A549 (cell line): ENCODE measurements around the gene SF1. TPM values are rescaled to one million over a fixed set of nuclear protein-coding genes. Genes with fewer than 3 reads are reported as not detected.

Experiments
- ATAC-seq, 2 experiments: fragments of 200-7000 bp in 1 of 2; fragments of >200 bp in 1 of 2; cut with Nextera tagmentation in 1 of 2; cut with Tn5 transposase in 1 of 2; 3 replicates each; pipeline versions ENCODE4 v1.8.0 to v1.9.1; 2018 to 2020; ENCODE audit warnings: mild to moderate bottlenecking in 1 of 2, moderate library complexity in 1 of 2
- CTCF ChIA-PET: fragments of 300-600 bp; sonication (Branson Sonifier 250); formaldehyde crosslinking; extraction: SDS; loops from one replicate; lab custom pipeline; 2021; ENCODE audit warnings: antibody characterized with exemption, inconsistent platforms; lab: Yijun Ruan, JAX
- POLR2A ChIA-PET: fragments of 350-600 bp; formaldehyde crosslinking; extraction: SDS; loops from one replicate; lab custom pipeline; 2021; ENCODE audit warnings: antibody characterized with exemption, inconsistent platforms; lab: Yijun Ruan, JAX
- DNase-seq, 2 experiments: peaks; one replicate each; pipeline versions ENCODE4 v3.0.0 to v3.0.0-alpha.2; 2011 to 2016; ENCODE audit warnings: low read depth in 1 of 2, low spot score in 1 of 2
- FAIRE-seq: peaks from 2 replicates; lab custom pipeline; 2011; peaks lifted over from hg19 to GRCh38; lab: Jason Lieb, UNC
- H3K27ac ChIP-seq, 2 experiments: fragments of >200 bp; sonication (Bioruptor Twin); formaldehyde crosslinking; 3 replicates each; pipeline ENCODE4 v1.5.1; 2016 to 2017
- H3K4me1 ChIP-seq: fragments of >200 bp; sonication (Bioruptor Twin); formaldehyde crosslinking; 3 replicates; pipeline ENCODE4 v1.6.1; 2016
- H3K4me2 ChIP-seq: fragments of >200 bp; sonication (Bioruptor Twin); formaldehyde crosslinking; 3 replicates; pipeline ENCODE4 v1.6.1; 2016
- H3K4me3 ChIP-seq: fragments of >200 bp; sonication (Bioruptor Twin); formaldehyde crosslinking; 3 replicates; pipeline ENCODE4 v1.5.1; 2016
- H3K9me3 ChIP-seq: fragments of >200 bp; sonication (Bioruptor Twin); formaldehyde crosslinking; 3 replicates; pipeline ENCODE4 v1.6.1; 2016
- CBX8 ChIP-seq: fragments of 200-600 bp; sonication (generic); IDR thresholded peaks from 2 replicates; pipeline ENCODE4 v1.6.1; 2016
- CHD4 ChIP-seq: fragments of 200-600 bp; sonication (generic); IDR thresholded peaks from 2 replicates; pipeline ENCODE4 v1.6.1; 2016; ENCODE audit warnings: antibody characterized with exemption, mild to moderate bottlenecking, borderline replicate concordance
- EHF ChIP-seq: fragments of 250-450 bp; sonication (Bioruptor Pico); IDR thresholded peaks from 2 replicates; pipeline ENCODE4 v1.5.0; 2020; ENCODE audit warnings: mild to moderate bottlenecking
- EHMT2 ChIP-seq: fragments of 200-600 bp; sonication (generic); IDR thresholded peaks from 2 replicates; pipeline ENCODE4 v1.6.1; 2016; ENCODE audit warnings: antibody characterized with exemption, low read depth, mild to moderate bottlenecking, moderate library complexity
- ELK1 ChIP-seq: fragments of 150-350 bp; IDR thresholded peaks from 2 replicates; pipeline ENCODE4 v1.6.1; 2014; ENCODE audit warnings: low read depth, mild to moderate bottlenecking, low read length
- FOSL2 ChIP-seq, 2 experiments: fragments of 450-650 bp in 1 of 2; fragments of >200 bp in 1 of 2; sonication (Bioruptor Twin) in 1 of 2; formaldehyde crosslinking; IDR thresholded peaks; 2 replicates each; pipeline versions ENCODE4 v1.5.0 to v1.6.1; 2016 to 2020; ENCODE audit warnings: mild to moderate bottlenecking in 1 of 2, moderate library complexity in 1 of 2
- HDAC2 ChIP-seq: fragments of 200-600 bp; sonication (generic); IDR thresholded peaks from 2 replicates; pipeline ENCODE4 v1.6.1; 2016
- HES2 ChIP-seq: fragments of >200 bp; sonication (Bioruptor Twin); formaldehyde crosslinking; IDR thresholded peaks from 2 replicates; pipeline ENCODE4 v1.6.1; 2016
- HOXB13 ChIP-seq: fragments of 250-450 bp; sonication (Bioruptor Pico); IDR thresholded peaks from 2 replicates; pipeline ENCODE4 v1.5.0; 2020; ENCODE audit warnings: low read depth, mild to moderate bottlenecking, moderate library complexity
- HOXB5 ChIP-seq: fragments of 250-450 bp; sonication (Bioruptor Pico); IDR thresholded peaks from 2 replicates; pipeline ENCODE4 v1.5.0; 2020; ENCODE audit warnings: mild to moderate bottlenecking, moderate library complexity
- JUNB ChIP-seq: fragments of >200 bp; sonication (Bioruptor Twin); formaldehyde crosslinking; IDR thresholded peaks from 2 replicates; pipeline ENCODE4 v1.6.1; 2016
- KDM1A ChIP-seq: fragments of 200-600 bp; sonication (generic); IDR thresholded peaks from 2 replicates; pipeline ENCODE4 v1.6.1; 2016; ENCODE audit warnings: low read depth, mild to moderate bottlenecking
- MAX ChIP-seq: IDR thresholded peaks from 2 replicates; pipeline ENCODE4 v1.6.1; 2012
- NPAS2 ChIP-seq: fragments of 250-450 bp; sonication (Bioruptor Pico); IDR thresholded peaks from 2 replicates; pipeline ENCODE4 v1.8.0; 2022; ENCODE audit warnings: mild to moderate bottlenecking, moderate library complexity, borderline replicate concordance
- NR3C1 ChIP-seq: fragments of >200 bp; sonication (Bioruptor Twin); formaldehyde crosslinking; IDR thresholded peaks from 3 replicates; pipeline ENCODE4 v1.6.1; 2017
- RARB ChIP-seq: fragments of 250-450 bp; sonication (Bioruptor Pico); IDR thresholded peaks from 2 replicates; pipeline ENCODE4 v1.8.0; 2021; ENCODE audit warnings: mild to moderate bottlenecking, moderate library complexity
- RCOR1 ChIP-seq: fragments of 150-350 bp; IDR thresholded peaks from 2 replicates; pipeline ENCODE4 v1.6.1; 2014; ENCODE audit warnings: antibody characterized with exemption, low read length, low read depth
- REST ChIP-seq: fragments of 200-600 bp; sonication (generic); IDR thresholded peaks from 2 replicates; pipeline ENCODE4 v1.6.1; 2016; ENCODE audit warnings: antibody characterized with exemption, mild to moderate bottlenecking, moderate library complexity
- ZC3H11A ChIP-seq: fragments of 450-650 bp; IDR thresholded peaks from 2 replicates; pipeline ENCODE4 v1.6.1; 2014; ENCODE audit warnings: antibody characterized with exemption, mild to moderate bottlenecking
- ZNF302 ChIP-seq: fragments of 250-450 bp; sonication (Bioruptor Pico); IDR thresholded peaks from 2 replicates; pipeline ENCODE4 v1.9.0; 2021; ENCODE audit warnings: inconsistent platforms, mild to moderate bottlenecking, moderate library complexity
- WGBS: methylation state at CpG from one replicate; pipeline ENCODE4 v1.1.6; 2017; ENCODE audit errors: missing lambda C conversion rate; 5-methylcytosine and 5-hydroxymethylcytosine counted together
- polyA plus RNA-seq, 4 experiments: library from polyadenylated mRNA; depleted of rRNA in 3 of 4; stranded (reverse); fragments of >200 nt; fragmentation: RNase III in 1 of 4; extraction: RNeasy Plus Mini Kit Qiagen cat#74134 plus additional on column Dnase treatment in 1 of 4; gene quantifications; 2 replicates in 3 of 4; 3 replicates in 1 of 4; pipeline ENCODE4 v1.2.3, GENCODE V29; 2011 to 2017

Gene SF1
- polyA plus RNA-seq, 2 of the 4 experiments (the other 2 are of a cell fraction) = 104 to 310 TPM

- WGBS = 87% methylated on average over 24 of the region's 24 CpGs
Observed at GRCh38 chr11:64741375-64742086, 36.8 kb downstream of the SF1 start.

GRCh38 chr11:64739871-64740270, 38.5 kb downstream of the SF1 start:
- ATAC-seq (no peak), FAIRE-seq (no peak), DNase-seq (no peak)
- POLR2A ChIA-PET = no interaction called here
- no peak for TF ChIP-seq EHMT2
- Histone ChIP-seq H3K4me3 (no peak overlapping the region), H3K9me3 (no peaks in the 10 kb centered on the region), H3K27ac (no peak overlapping the region), H3K4me1 (peaks cover 19% of the 10 kb centered on the region), H3K4me2 (no peak overlapping the region)
- 82% methylated on average over 12 of the region's 12 CpGs for WGBS
- CTCF ChIA-PET = interaction anchor here (0.6 to 7.2 kb wide), 5 partner anchors 9 to 291 kb away, joined by 5 to 104 read pairs (median 57); partner anchors contain the start of gene PYGM

More at GRCh38 chr11:64741375-64742086, 36.8 kb downstream of the SF1 start:
- ATAC-seq (no peak), DNase-seq (no peak), FAIRE-seq (no peak)
- no peak overlapping the region for H3K4me2 ChIP-seq
- H3K4me3 ChIP-seq = no peak overlapping the region
- CTCF ChIA-PET = interaction anchor here (0.7 to 7.2 kb wide), 14 partner anchors 11 to 377 kb away, joined by 3 to 104 read pairs (median 6); partner anchors contain the start of genes MAP4K2, PYGM and ZNHIT2
- no peaks in the 10 kb centered on the region for H3K9me3 ChIP-seq
- no peak overlapping the region for H3K27ac ChIP-seq
- peaks cover 28% of the 10 kb centered on the region for H3K4me1 ChIP-seq
- TF ChIP-seq HOXB5 (CRISPR knock-in tag) (no peak), FOSL2 (IDR thresholded peaks at IDR 0.05) (no peak), FOSL2 (CRISPR knock-in tag; IDR thresholded peaks at IDR 0.05) (no peak), MAX (no peak), KDM1A (no peak), EHF (CRISPR knock-in tag) (no peak), HES2 (no peak), ZC3H11A (no peak), HDAC2 (no peak), RARB (CRISPR knock-in tag) (no peak), ZNF302 (no peak), HOXB13 (CRISPR knock-in tag) (no peak), CHD4 (no peak), RCOR1 (no peak)
- POLR2A ChIA-PET = no interaction called here

- TF ChIP-seq NR3C1 (no peak), NPAS2 (CRISPR knock-in tag) (no peak), CBX8 (no peak), ELK1 (no peak), JUNB (no peak), REST (no peak)
- H3K4me3 ChIP-seq = no peak overlapping the region
- ATAC-seq = no peak
- no peak overlapping the region for H3K4me2 ChIP-seq
- no peak for DNase-seq
- ChIA-PET CTCF (interaction anchor here (1.1 to 3.7 kb wide), 7 partner anchors 10 to 287 kb away, joined by 3 to 23 read pairs (median 9); no protein-coding TSS in a partner anchor), POLR2A (no interaction called here)
- no peaks in the 10 kb centered on the region for H3K9me3 ChIP-seq
- H3K4me1 ChIP-seq = no peaks in the 10 kb centered on the region
- no peak overlapping the region for H3K27ac ChIP-seq
- FAIRE-seq = no peak
- WGBS = 77% methylated on average over 15 of the region's 15 CpGs
Observed at GRCh38 chr11:64736654-64737053, 41.7 kb downstream of the SF1 start.
